ENCODE measurements around the gene EXO1.

DNA sequence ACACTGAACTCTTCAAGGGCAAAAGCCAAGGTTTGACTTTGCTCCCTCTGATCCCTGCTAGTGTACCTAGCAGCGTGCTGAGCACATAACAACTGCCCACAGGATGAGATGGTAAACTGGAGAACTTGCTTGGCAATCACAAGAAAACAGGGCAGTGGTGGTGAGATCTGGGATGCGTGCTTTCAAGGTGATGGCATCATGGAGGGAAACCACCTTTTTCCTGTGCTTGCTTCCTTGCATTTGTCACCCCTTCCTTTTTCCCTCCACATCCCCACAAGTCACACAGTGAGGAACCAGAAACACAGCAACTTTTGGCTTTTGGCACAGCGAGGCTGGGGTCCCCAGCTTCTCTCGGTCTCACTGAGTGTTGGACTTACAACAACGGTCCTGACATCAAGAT lies 78.1 kb downstream of the EXO1 start:
- TF ChIP-seq EZH2 (IDR thresholded peaks at IDR 0.05; ENCODE audit: insufficient read depth, poor library complexity, severe bottlenecking) (no peak), EZH2phosphoT487 (IDR thresholded peaks at IDR 0.05; ENCODE audit: insufficient read depth, low read depth) (no peak)

Data from GM23248 (cell line).